HCT116 (cell line): ENCODE measurements around the gene PGAM5. TPM values are rescaled to one million over a fixed set of nuclear protein-coding genes. Genes with fewer than 3 reads are reported as not detected.
A peak's percentile ranks its signal among the peaks of the same experiment; 100 is the strongest.

Experiments
- ATAC-seq: fragments of 200-7000 bp; cut with Tn5 transposase; 2 replicates; pipeline ENCODE4 v1.9.1; 2020; ENCODE audit warnings: mild to moderate bottlenecking, moderate library complexity
- BruUV-seq: library from RNA; stranded (reverse); fragments of 400-500 nt; replicated peaks from 2 replicates; lab custom pipeline; 2021; lab: Mats Ljungman, UMichigan
- CTCF ChIA-PET: fragments of 300-600 bp; sonication (Branson Sonifier 250); formaldehyde crosslinking; loops from one replicate; lab custom pipeline; 2021; ENCODE audit warnings: antibody characterized with exemption; lab: Charles Lee
- POLR2A ChIA-PET: fragments of 300-600, 350-600 bp; sonication (Branson Sonifier 250); formaldehyde crosslinking; loops from one replicate; lab custom pipeline; 2021; ENCODE audit warnings: antibody characterized with exemption; lab: Charles Lee
- RAD21 ChIA-PET, 2 experiments: fragments of 300-600 bp; sonication (Branson Sonifier 250); formaldehyde crosslinking; loops; one replicate each; lab custom pipeline; 2023; ENCODE audit warnings: low total read pairs in 2 of 2; ENCODE audit not compliant: uncharacterized antibody in 2 of 2, unreplicated experiment in 2 of 2, low non-redundant PET in 1 of 2; lab: Charles Lee
- DNase-seq: peaks from one replicate; pipeline ENCODE4 v3.0.0-alpha.2; 2010; ENCODE audit warnings: low read depth, low spot score
- H2AFZ ChIP-seq: fragments of 200-600 bp; shearing (Covaris generic), sonication (generic); 2 replicates; pipeline ENCODE4 v1.6.1; 2017; ENCODE audit warnings: low read depth, mixed run types, mixed read lengths, antibody characterized with exemption, low read length; ENCODE audit not compliant: poor library complexity, severe bottlenecking
- H3K27ac ChIP-seq: 2 replicates; pipeline ENCODE4 v1.5.1; 2012; ENCODE audit warnings: low read depth, low read length
- H3K27me3 ChIP-seq: fragments of 200-600 bp; sonication (generic); 2 replicates; pipeline ENCODE4 v1.6.1; 2016; ENCODE audit warnings: mixed run types, low read length, mixed read lengths; ENCODE audit not compliant: insufficient read depth
- H3K36me3 ChIP-seq, 2 experiments: fragments of 200-500 bp in 1 of 2; fragments of 200-600 bp in 1 of 2; sonication (Bioruptor generic) in 1 of 2; sonication (generic) in 1 of 2; 2 replicates each; pipeline versions ENCODE4 v1.5.1 to v1.6.1; 2014 to 2016; ENCODE audit warnings: low read length in 2 of 2, inconsistent platforms in 1 of 2, mixed read lengths in 1 of 2, mixed run types in 1 of 2; ENCODE audit not compliant: insufficient read depth in 2 of 2, control insufficient read depth in 1 of 2
- H3K4me1 ChIP-seq, 2 experiments: fragments of 200-600 bp in 1 of 2; sonication (generic) in 1 of 2; 2 replicates each; pipeline versions ENCODE4 v1.5.1 to v1.6.1; 2012 to 2017; ENCODE audit warnings: low read length in 2 of 2, inconsistent platforms in 1 of 2, mild to moderate bottlenecking in 1 of 2, mixed read lengths in 1 of 2, mixed run types in 1 of 2, moderate library complexity in 1 of 2; ENCODE audit not compliant: insufficient read depth in 2 of 2, control insufficient read depth in 1 of 2
- H3K4me2 ChIP-seq: fragments of 200-600 bp; sonication (generic); 2 replicates; pipeline ENCODE4 v1.6.1; 2017; ENCODE audit warnings: mixed run types, low read length, mixed read lengths
- H3K4me3 ChIP-seq, 2 experiments: fragments of 200-600 bp in 1 of 2; sonication (generic) in 1 of 2; replicated peaks in 1 of 2; 2 replicates each; pipeline ENCODE4 v1.5.1; 2011 to 2016; ENCODE audit warnings: low read length in 2 of 2, control low read depth in 1 of 2, low read depth in 1 of 2, mild to moderate bottlenecking in 1 of 2, mixed read lengths in 1 of 2, mixed run types in 1 of 2
- H3K79me2 ChIP-seq: fragments of 200-600 bp; sonication (generic); 2 replicates; pipeline ENCODE4 v1.6.1; 2017; ENCODE audit warnings: mild to moderate bottlenecking, mixed run types, low read length, moderate library complexity, mixed read lengths; ENCODE audit not compliant: insufficient read depth
- H3K9ac ChIP-seq: fragments of 200-600 bp; sonication (generic); 2 replicates; pipeline ENCODE4 v1.6.1; 2016; ENCODE audit warnings: low read length, mixed read lengths
- H3K9me2 ChIP-seq: fragments of 200-600 bp; sonication (generic), shearing (Covaris generic); 2 replicates; pipeline ENCODE4 v1.6.1; 2017; ENCODE audit warnings: mixed run types, mild to moderate bottlenecking, moderate library complexity; ENCODE audit not compliant: insufficient read depth
- H3K9me3 ChIP-seq, 2 experiments: fragments of 200-500 bp in 1 of 2; fragments of 200-600 bp in 1 of 2; sonication (Bioruptor generic) in 1 of 2; sonication (generic) in 1 of 2; 2 replicates each; pipeline ENCODE4 v1.6.1; 2014 to 2017; ENCODE audit warnings: low read length in 2 of 2, mixed read lengths in 2 of 2, inconsistent platforms in 1 of 2, low read depth in 1 of 2, mild to moderate bottlenecking in 1 of 2, mixed run types in 1 of 2, moderate library complexity in 1 of 2; ENCODE audit not compliant: control insufficient read depth in 1 of 2, insufficient read depth in 1 of 2
- H4K20me1 ChIP-seq: fragments of 200-600 bp; sonication (generic), shearing (Covaris generic); 2 replicates; pipeline ENCODE4 v1.6.1; 2017; ENCODE audit warnings: mixed run types, mild to moderate bottlenecking, moderate library complexity; ENCODE audit not compliant: insufficient read depth
- CEBPB ChIP-seq: IDR thresholded peaks from 2 replicates; pipeline ENCODE4 v1.6.1; 2012; ENCODE audit warnings: low read depth
- CTCF ChIP-seq, 3 experiments: fragments of 200-600 bp in 1 of 3; sonication (generic) in 1 of 3; IDR thresholded peaks in 2 of 3; conservative IDR thresholded peaks in 1 of 3; 2 replicates each; pipeline ENCODE4 v1.5.1; 2012 to 2017; ENCODE audit warnings: low read depth in 2 of 3, low read length in 2 of 3, antibody characterized with exemption in 1 of 3, borderline replicate concordance in 1 of 3, control low read depth in 1 of 3, mild to moderate bottlenecking in 1 of 3, mixed read lengths in 1 of 3, mixed run types in 1 of 3, moderate library complexity in 1 of 3; ENCODE audit not compliant: insufficient read depth in 1 of 3
- EGR1 ChIP-seq: IDR thresholded peaks from 2 replicates; pipeline ENCODE4 v1.6.1; 2012; ENCODE audit warnings: low read depth
- EZH2phosphoT487 ChIP-seq: fragments of 200-600 bp; IDR thresholded peaks from 2 replicates; pipeline ENCODE4 v1.6.1; 2018; ENCODE audit warnings: antibody characterized with exemption, borderline replicate concordance
- FOSL1 ChIP-seq: IDR thresholded peaks from 2 replicates; pipeline ENCODE4 v1.6.1; 2012; ENCODE audit warnings: low read depth
- JUND ChIP-seq: IDR thresholded peaks from 2 replicates; pipeline ENCODE4 v1.6.1; 2012
- MAX ChIP-seq: IDR thresholded peaks from 2 replicates; pipeline ENCODE4 v1.6.1; 2012
- POLR2AphosphoS5 ChIP-seq: IDR thresholded peaks from 2 replicates; pipeline ENCODE4 v1.6.1; 2011; ENCODE audit warnings: mild to moderate bottlenecking, low read depth, low read length, moderate library complexity
- RAD21 ChIP-seq: IDR thresholded peaks from 2 replicates; pipeline ENCODE4 v1.6.1; 2012; ENCODE audit warnings: low read depth, mild to moderate bottlenecking
- REST ChIP-seq: IDR thresholded peaks from 2 replicates; pipeline ENCODE4 v1.6.1; 2012; ENCODE audit warnings: low read depth
- SIN3A ChIP-seq: IDR thresholded peaks from 2 replicates; pipeline ENCODE4 v1.6.1; 2012; ENCODE audit warnings: low read depth
- SRF ChIP-seq: IDR thresholded peaks from 2 replicates; pipeline ENCODE4 v1.6.1; 2012; ENCODE audit warnings: low read depth
- ZNF274 ChIP-seq: fragments of 200-500 bp; sonication (Bioruptor generic); IDR thresholded peaks from 2 replicates; pipeline ENCODE4 v1.6.1; 2014; ENCODE audit warnings: mild to moderate bottlenecking, low read depth, low read length, inconsistent platforms
- intact Hi-C: fragments of 100-400 bp; cut with micrococcal nuclease; formaldehyde crosslinking; loops from 2 replicates; pipeline ENCODE4 v1.10.0; 2022
- total RNA-seq: library from RNA; stranded (reverse); gene quantifications from one replicate; pipeline ENCODE4 v1.2.1, GENCODE V29; 2021; ENCODE audit not compliant: unreplicated experiment

The PGAM5 gene
- total RNA-seq, 1 experiment from 2014 or later = 98.3 TPM

- POLR2A ChIA-PET = interaction anchor here (0.6 kb wide), 1 partner anchor 32 kb away, joined by 3 read pairs; no protein-coding TSS in a partner anchor
- no peak for DNase-seq
Measured at GRCh38 chr12:132730353-132730752, 19.7 kb downstream of the PGAM5 start.

More at GRCh38 chr12:132730353-132730752, 19.7 kb downstream of the PGAM5 start:
- Histone ChIP-seq H3K9me3 (no peaks in the 10 kb centered on the region), H3K27me3 (no peaks in the 10 kb centered on the region), H3K9me2 (no peaks in the 10 kb centered on the region), H3K36me3 (peaks cover 43 to 64% of the 10 kb centered on the region in 2 experiments), H3K4me1 (peaks cover 0 to 3% of the 10 kb centered on the region in 2 experiments; a peak in 1 of 4 replicates), H3K4me2 (no peak overlapping the region), H3K79me2 (peaks cover 9% of the 10 kb centered on the region; the same call in 1 of the 2 replicates), H3K27ac (no peak overlapping the region), H3K4me3 (no peak overlapping the region), H3K9ac (no peak overlapping the region)
- ChIA-PET CTCF (no interaction called here), RAD21 (no interaction called here)
- ATAC-seq = peak; percentile 15; the same call in 1 of the 2 replicates
- BruUV-seq = no TSS peak
- intact Hi-C loops = no loop called here
- TF ChIP-seq SIN3A (no peak), POLR2AphosphoS5 (no peak), CTCF (IDR thresholded peaks at IDR 0.05 in 2 of 3, conservative IDR thresholded peaks at IDR 0.05 in 1 of 3; ENCODE audit: borderline replicate concordance in 1 of 3, insufficient read depth in 1 of 3, low read depth in 2 of 3, low read length in 2 of 3) (no peak), EZH2phosphoT487 (no peak), SRF (no peak), CEBPB (no peak), EGR1 (no peak), MAX (no peak), ZNF274 (no peak), JUND (no peak), RAD21 (no peak), REST (no peak), FOSL1 (no peak)
- TF ChIP-seq, all 23 proteins: peak for 0
- Histone ChIP-seq H2AFZ (no peak overlapping the region), H4K20me1 (no peaks in the 10 kb centered on the region)
